GM12878 (cell line): ENCODE results near the gene FBN2. TPM values are rescaled to one million over a fixed set of nuclear protein-coding genes. Genes with fewer than 3 reads are reported as not detected.

Experiments used
- ATAC-seq: fragments of 200-7000 bp; cut with Tn5 transposase; 3 replicates; pipeline ENCODE4 v1.9.1; 2020; ENCODE audit warnings: mild to moderate bottlenecking, moderate library complexity
- BruUV-seq: library from RNA; stranded (reverse); fragments of 400-500 nt; replicated peaks from 2 replicates; lab custom pipeline; 2021; lab: Mats Ljungman, UMichigan
- CTCF ChIA-PET: fragments of 300-600 bp; sonication (Branson Sonifier 250); formaldehyde crosslinking; extraction: SDS; loops from one replicate; lab custom pipeline; 2021; ENCODE audit warnings: inconsistent platforms; lab: Yijun Ruan, JAX
- POLR2A ChIA-PET: fragments of 350-600 bp; formaldehyde crosslinking; extraction: SDS; loops from one replicate; lab custom pipeline; 2021; ENCODE audit warnings: inconsistent platforms; lab: Charles Lee
- RAD21 ChIA-PET: fragments of 300-600 bp; sonication (Branson Sonifier 250); formaldehyde crosslinking; loops from one replicate; lab custom pipeline; 2023; ENCODE audit warnings: antibody characterized with exemption; ENCODE audit not compliant: unreplicated experiment; lab: Charles Lee
- SMC1A ChIA-PET: fragments of 300-600 bp; sonication (Branson Sonifier 250); formaldehyde crosslinking; loops from one replicate; lab custom pipeline; 2023; ENCODE audit not compliant: unreplicated experiment, uncharacterized antibody; lab: Charles Lee
- DNase-seq: peaks from one replicate; pipeline ENCODE4 v3.0.0-alpha.2; 2011; ENCODE audit warnings: low read depth, low spot score
- FAIRE-seq: peaks from 3 replicates; lab custom pipeline; 2011; peaks lifted over from hg19 to GRCh38; lab: Jason Lieb, UNC
- H2AFZ ChIP-seq: 2 replicates; pipeline ENCODE4 v1.6.0; 2011; ENCODE audit warnings: low read depth, low read length, control low read depth; ENCODE audit not compliant: control insufficient read depth
- H3K27ac ChIP-seq: 2 replicates; pipeline ENCODE4 v1.5.1; 2011; ENCODE audit warnings: control low read depth; ENCODE audit not compliant: control insufficient read depth, insufficient read depth
- H3K27me3 ChIP-seq, 2 experiments: replicated peaks in 1 of 2; 2 replicates each; pipeline versions ENCODE4 v1.6.0 to v1.6.1; 2011; ENCODE audit warnings: low read length in 1 of 2; ENCODE audit not compliant: control insufficient read depth in 2 of 2, insufficient read depth in 2 of 2
- H3K36me3 ChIP-seq, 2 experiments: 2 replicates each; pipeline ENCODE4 v1.5.1; 2011; ENCODE audit warnings: low read length in 1 of 2; ENCODE audit not compliant: control insufficient read depth in 2 of 2, insufficient read depth in 2 of 2
- H3K4me1 ChIP-seq: 2 replicates; pipeline ENCODE4 v1.6.1; 2011; ENCODE audit warnings: mild to moderate bottlenecking, low read length, moderate library complexity, mixed read lengths; ENCODE audit not compliant: control insufficient read depth, insufficient read depth
- H3K4me2 ChIP-seq: 2 replicates; pipeline ENCODE4 v1.6.0; 2011; ENCODE audit warnings: control low read depth; ENCODE audit not compliant: control insufficient read depth, insufficient read depth
- H3K4me3 ChIP-seq: fragments of 200-600 bp; sonication (generic); 2 replicates; pipeline ENCODE4 v1.5.1; 2016
- H3K79me2 ChIP-seq: 2 replicates; pipeline ENCODE4 v1.6.0; 2011; ENCODE audit warnings: low read length; ENCODE audit not compliant: control insufficient read depth, insufficient read depth
- H3K9ac ChIP-seq: 2 replicates; pipeline ENCODE4 v1.8.0; 2011; ENCODE audit warnings: low read length, control low read depth, mixed read lengths; ENCODE audit not compliant: control insufficient read depth, insufficient read depth
- H3K9me3 ChIP-seq: replicated peaks from 3 replicates; pipeline ENCODE4 v1.5.1; 2011; ENCODE audit warnings: mild to moderate bottlenecking, low read length; ENCODE audit not compliant: control insufficient read depth, insufficient read depth
- H4K20me1 ChIP-seq: 2 replicates; pipeline ENCODE4 v1.6.0; 2011; ENCODE audit not compliant: control insufficient read depth, insufficient read depth
- BCL11A ChIP-seq: IDR thresholded peaks from 2 replicates; pipeline ENCODE4 v1.6.1; 2011; ENCODE audit warnings: low read depth, low read length
- BHLHE40 ChIP-seq, 2 experiments: fragments of 450-650 bp in 1 of 2; IDR thresholded peaks; 2 replicates each; pipeline ENCODE4 v1.6.1; 2011 to 2017; ENCODE audit warnings: low read depth in 2 of 2, borderline replicate concordance in 1 of 2, improper control_type of control experiment in 1 of 2, low read length in 1 of 2, mild to moderate bottlenecking in 1 of 2
- BMI1 ChIP-seq: fragments of 450-650 bp; IDR thresholded peaks from 2 replicates; pipeline ENCODE4 v1.6.1; 2016; ENCODE audit warnings: mild to moderate bottlenecking, moderate library complexity, borderline replicate concordance
- EP300 ChIP-seq, 2 experiments: fragments of 150-350 bp in 1 of 2; IDR thresholded peaks; 2 replicates each; pipeline ENCODE4 v1.6.1; 2011 to 2012; ENCODE audit warnings: low read depth in 2 of 2, low read length in 2 of 2, borderline replicate concordance in 1 of 2, improper control_type of control experiment in 1 of 2, inconsistent platforms in 1 of 2; ENCODE audit not compliant: control insufficient read depth in 1 of 2
- IKZF2 ChIP-seq, 2 experiments: fragments of 450-650 bp; IDR thresholded peaks; 2 replicates each; pipeline ENCODE4 v1.6.1; 2017; ENCODE audit warnings: mild to moderate bottlenecking in 2 of 2, moderate library complexity in 2 of 2
- MYB ChIP-seq: fragments of 150-350 bp; IDR thresholded peaks from 2 replicates; pipeline ENCODE4 v1.6.1; 2014; ENCODE audit warnings: mild to moderate bottlenecking, low read depth, low read length, borderline replicate concordance
- NFXL1 ChIP-seq: fragments of 450-650 bp; IDR thresholded peaks from 2 replicates; pipeline ENCODE4 v1.6.1; 2017; ENCODE audit warnings: antibody characterized with exemption, mild to moderate bottlenecking, borderline replicate concordance
- SMC3 ChIP-seq: IDR thresholded peaks from 2 replicates; pipeline ENCODE4 v1.6.1; 2011; ENCODE audit warnings: low read length, improper control_type of control experiment, borderline replicate concordance
- TARDBP ChIP-seq: IDR thresholded peaks from 2 replicates; pipeline ENCODE4 v1.6.1; 2016; ENCODE audit warnings: borderline replicate concordance
- YBX1 ChIP-seq: fragments of 450-650 bp; IDR thresholded peaks from 2 replicates; pipeline ENCODE4 v1.6.1; 2016; ENCODE audit warnings: antibody characterized with exemption
- YY1 ChIP-seq: IDR thresholded peaks from 2 replicates; pipeline ENCODE4 v1.6.1; 2011; ENCODE audit warnings: low read depth, mild to moderate bottlenecking, low read length
- ZNF622 ChIP-seq: fragments of 450-650 bp; IDR thresholded peaks from 2 replicates; pipeline ENCODE4 v1.6.1; 2017; ENCODE audit warnings: mild to moderate bottlenecking, inconsistent platforms
- ZZZ3 ChIP-seq: IDR thresholded peaks from 2 replicates; pipeline ENCODE4 v1.6.1; 2011; ENCODE audit warnings: low read depth; ENCODE audit not compliant: control insufficient read depth, insufficient read length
- WGBS: methylation state at CpG from one replicate; pipeline ENCODE4 v1.1.6; 2016; ENCODE audit warnings: low lambda C conversion rate; ENCODE audit not compliant: insufficient replicate concordance, insufficient coverage; ENCODE audit errors: missing lambda C conversion rate; 5-methylcytosine and 5-hydroxymethylcytosine counted together
- in situ Hi-C: fragments of 300-500 bp; cut with MboI; formaldehyde crosslinking; loops from 9 replicates; pipeline ENCODE4 v1.14.3; 2018; ENCODE audit warnings: mixed read lengths
- intact Hi-C: fragments of 100-400 bp; cut with micrococcal nuclease; formaldehyde crosslinking; loops from one replicate; pipeline ENCODE4 v1.14.2; 2022; ENCODE audit not compliant: unreplicated experiment
- polyA plus RNA-seq, 11 experiments: library from polyadenylated mRNA; depleted of rRNA in 4 of 11; unstranded in 6 of 11; stranded (reverse) in 5 of 11; fragments of >200 nt; fragmentation: Nextera tagmentation in 4 of 11; fragmentation: Illumina TruSeq in 1 of 11; extraction: Ambion mirVana in 4 of 11; extraction: Trizol in 1 of 11; gene quantifications; 1 replicate in 1 of 11; 2 replicates in 10 of 11; pipeline versions ENCODE4 v1.2.1 to v1.2.3, GENCODE V29; 2011 to 2016; ENCODE audit warnings: inconsistent platforms in 2 of 11, missing spikeins in 2 of 11, low read depth in 1 of 11
- total RNA-seq, 4 experiments: library from RNA; depleted of rRNA in 3 of 4; stranded (reverse); fragments of >200 nt in 3 of 4; fragmentation: Illumina TruSeq in 1 of 4; extraction: Trizol in 1 of 4; gene quantifications; 2 replicates each; pipeline versions ENCODE4 v1.2.1 to v1.2.3, GENCODE V29; 2013 to 2021
- TF ChIP-seq, protein P1 (sequence below): fragments of 450-650 bp; formaldehyde crosslinking; IDR thresholded peaks from 2 replicates; pipeline ENCODE4 v1.4.0; 2020; ENCODE audit warnings: mild to moderate bottlenecking, moderate library complexity
- TF ChIP-seq, protein P2 (sequence below): fragments of 450-650 bp; IDR thresholded peaks from 2 replicates; pipeline ENCODE4 v1.6.1; 2017; ENCODE audit warnings: borderline replicate concordance
- TF ChIP-seq, protein P3 (sequence below): fragments of 450-650 bp; formaldehyde crosslinking; IDR thresholded peaks from 2 replicates; pipeline ENCODE4 v1.5.0; 2022; ENCODE audit warnings: mild to moderate bottlenecking, missing genetic modification characterization

The FBN2 gene
- total and polyA plus RNA-seq, 10 of the 15 experiments (the other 5 are each of a cell fraction or from before 2014, with no cell fraction given), result 0.01 to 0.98 (median 0.10) TPM; not detected in 3

DNA sequence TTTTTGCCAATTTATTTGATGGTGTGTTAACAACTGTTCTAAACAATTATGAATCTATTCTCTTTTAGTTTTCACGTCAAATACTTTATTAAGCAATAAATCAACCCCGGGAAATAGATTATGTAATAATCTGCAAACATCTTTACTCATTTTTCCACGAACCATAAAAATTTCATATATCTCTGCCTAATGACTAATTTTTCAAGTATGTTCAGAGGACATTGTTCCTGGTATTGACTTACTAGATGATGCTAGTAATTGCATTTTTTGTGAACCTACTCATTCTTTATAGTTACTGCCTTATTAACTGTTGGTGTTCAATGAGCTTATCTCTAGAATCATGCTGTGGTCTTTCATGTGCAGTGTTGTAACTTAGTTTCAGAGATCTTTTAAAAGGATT, 41.0 kb upstream of the FBN2 start:
- H2AFZ ChIP-seq, result no peak overlapping the region
- no peaks in the 10 kb centered on the region for H3K27me3 ChIP-seq
- intact Hi-C loops, result no loop called here
- no peak overlapping the region for H3K4me3 ChIP-seq
- CTCF ChIA-PET, result no interaction called here
- POLR2A ChIA-PET, result no interaction called here
- H3K9ac ChIP-seq, result no peak overlapping the region
- no peaks in the 10 kb centered on the region for H3K79me2 ChIP-seq
- H3K27ac ChIP-seq, result no peak overlapping the region
- FAIRE-seq, result no peak
- 39% methylated on average over 3 of the region's 3 CpGs for WGBS
- no peak overlapping the region for H3K4me2 ChIP-seq
- H4K20me1 ChIP-seq, result no peaks in the 10 kb centered on the region
- SMC1A ChIA-PET, result no interaction called here
- RAD21 ChIA-PET, result no interaction called here
- in situ Hi-C loops, result no loop called here
- H3K36me3 ChIP-seq, result no peaks in the 10 kb centered on the region
- ATAC-seq, result no peak
- no peak for DNase-seq
- no peaks in the 10 kb centered on the region for H3K4me1 ChIP-seq
- no TSS peak for BruUV-seq
- H3K9me3 ChIP-seq, result no peaks in the 10 kb centered on the region
- TF ChIP-seq TARDBP (no peak), BMI1 (no peak), YY1 (no peak), IKZF2 (IDR thresholded peaks at IDR 0.05) (no peak), YBX1 (no peak), NFXL1 (no peak), SMC3 (no peak), ZZZ3 (no peak), EP300 (IDR thresholded peaks at IDR 0.05; ENCODE audit: borderline replicate concordance in 1 of 2, control insufficient read depth in 1 of 2, low read depth in 2 of 2, low read length in 2 of 2) (no peak), ZNF622 (no peak), BHLHE40 (IDR thresholded peaks at IDR 0.05; ENCODE audit: borderline replicate concordance in 1 of 2, low read depth in 2 of 2, low read length in 1 of 2) (no peak), BCL11A (no peak), MYB (no peak)
- TF ChIP-seq, protein P1, sequence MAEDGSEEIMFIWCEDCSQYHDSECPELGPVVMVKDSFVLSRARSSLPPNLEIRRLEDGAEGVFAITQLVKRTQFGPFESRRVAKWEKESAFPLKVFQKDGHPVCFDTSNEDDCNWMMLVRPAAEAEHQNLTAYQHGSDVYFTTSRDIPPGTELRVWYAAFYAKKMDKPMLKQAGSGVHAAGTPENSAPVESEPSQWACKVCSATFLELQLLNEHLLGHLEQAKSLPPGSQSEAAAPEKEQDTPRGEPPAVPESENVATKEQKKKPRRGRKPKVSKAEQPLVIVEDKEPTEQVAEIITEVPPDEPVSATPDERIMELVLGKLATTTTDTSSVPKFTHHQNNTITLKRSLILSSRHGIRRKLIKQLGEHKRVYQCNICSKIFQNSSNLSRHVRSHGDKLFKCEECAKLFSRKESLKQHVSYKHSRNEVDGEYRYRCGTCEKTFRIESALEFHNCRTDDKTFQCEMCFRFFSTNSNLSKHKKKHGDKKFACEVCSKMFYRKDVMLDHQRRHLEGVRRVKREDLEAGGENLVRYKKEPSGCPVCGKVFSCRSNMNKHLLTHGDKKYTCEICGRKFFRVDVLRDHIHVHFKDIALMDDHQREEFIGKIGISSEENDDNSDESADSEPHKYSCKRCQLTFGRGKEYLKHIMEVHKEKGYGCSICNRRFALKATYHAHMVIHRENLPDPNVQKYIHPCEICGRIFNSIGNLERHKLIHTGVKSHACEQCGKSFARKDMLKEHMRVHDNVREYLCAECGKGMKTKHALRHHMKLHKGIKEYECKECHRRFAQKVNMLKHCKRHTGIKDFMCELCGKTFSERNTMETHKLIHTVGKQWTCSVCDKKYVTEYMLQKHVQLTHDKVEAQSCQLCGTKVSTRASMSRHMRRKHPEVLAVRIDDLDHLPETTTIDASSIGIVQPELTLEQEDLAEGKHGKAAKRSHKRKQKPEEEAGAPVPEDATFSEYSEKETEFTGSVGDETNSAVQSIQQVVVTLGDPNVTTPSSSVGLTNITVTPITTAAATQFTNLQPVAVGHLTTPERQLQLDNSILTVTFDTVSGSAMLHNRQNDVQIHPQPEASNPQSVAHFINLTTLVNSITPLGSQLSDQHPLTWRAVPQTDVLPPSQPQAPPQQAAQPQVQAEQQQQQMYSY (CRISPR knock-in tag), result no peak
- TF ChIP-seq, protein P2, sequence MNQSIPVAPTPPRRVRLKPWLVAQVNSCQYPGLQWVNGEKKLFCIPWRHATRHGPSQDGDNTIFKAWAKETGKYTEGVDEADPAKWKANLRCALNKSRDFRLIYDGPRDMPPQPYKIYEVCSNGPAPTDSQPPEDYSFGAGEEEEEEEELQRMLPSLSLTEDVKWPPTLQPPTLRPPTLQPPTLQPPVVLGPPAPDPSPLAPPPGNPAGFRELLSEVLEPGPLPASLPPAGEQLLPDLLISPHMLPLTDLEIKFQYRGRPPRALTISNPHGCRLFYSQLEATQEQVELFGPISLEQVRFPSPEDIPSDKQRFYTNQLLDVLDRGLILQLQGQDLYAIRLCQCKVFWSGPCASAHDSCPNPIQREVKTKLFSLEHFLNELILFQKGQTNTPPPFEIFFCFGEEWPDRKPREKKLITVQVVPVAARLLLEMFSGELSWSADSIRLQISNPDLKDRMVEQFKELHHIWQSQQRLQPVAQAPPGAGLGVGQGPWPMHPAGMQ, result no peak
- TF ChIP-seq, protein P3, sequence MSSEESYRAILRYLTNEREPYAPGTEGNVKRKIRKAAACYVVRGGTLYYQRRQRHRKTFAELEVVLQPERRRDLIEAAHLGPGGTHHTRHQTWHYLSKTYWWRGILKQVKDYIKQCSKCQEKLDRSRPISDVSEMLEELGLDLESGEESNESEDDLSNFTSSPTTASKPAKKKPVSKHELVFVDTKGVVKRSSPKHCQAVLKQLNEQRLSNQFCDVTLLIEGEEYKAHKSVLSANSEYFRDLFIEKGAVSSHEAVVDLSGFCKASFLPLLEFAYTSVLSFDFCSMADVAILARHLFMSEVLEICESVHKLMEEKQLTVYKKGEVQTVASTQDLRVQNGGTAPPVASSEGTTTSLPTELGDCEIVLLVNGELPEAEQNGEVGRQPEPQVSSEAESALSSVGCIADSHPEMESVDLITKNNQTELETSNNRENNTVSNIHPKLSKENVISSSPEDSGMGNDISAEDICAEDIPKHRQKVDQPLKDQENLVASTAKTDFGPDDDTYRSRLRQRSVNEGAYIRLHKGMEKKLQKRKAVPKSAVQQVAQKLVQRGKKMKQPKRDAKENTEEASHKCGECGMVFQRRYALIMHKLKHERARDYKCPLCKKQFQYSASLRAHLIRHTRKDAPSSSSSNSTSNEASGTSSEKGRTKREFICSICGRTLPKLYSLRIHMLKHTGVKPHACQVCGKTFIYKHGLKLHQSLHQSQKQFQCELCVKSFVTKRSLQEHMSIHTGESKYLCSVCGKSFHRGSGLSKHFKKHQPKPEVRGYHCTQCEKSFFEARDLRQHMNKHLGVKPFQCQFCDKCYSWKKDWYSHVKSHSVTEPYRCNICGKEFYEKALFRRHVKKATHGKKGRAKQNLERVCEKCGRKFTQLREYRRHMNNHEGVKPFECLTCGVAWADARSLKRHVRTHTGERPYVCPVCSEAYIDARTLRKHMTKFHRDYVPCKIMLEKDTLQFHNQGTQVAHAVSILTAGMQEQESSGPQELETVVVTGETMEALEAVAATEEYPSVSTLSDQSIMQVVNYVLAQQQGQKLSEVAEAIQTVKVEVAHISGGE (CRISPR knock-in tag), result no peak
